HCT116 (cell line): Measurements from ENCODE around the gene LRRC61. TPM values are rescaled to one million over a fixed set of nuclear protein-coding genes. Genes with fewer than 3 reads are reported as not detected.

Experiments used
- ATAC-seq: fragments of 200-7000 bp; cut with Tn5 transposase; 2 replicates; pipeline ENCODE4 v1.9.1; 2020; ENCODE audit warnings: mild to moderate bottlenecking, moderate library complexity
- BruUV-seq: library from RNA; stranded (reverse); fragments of 400-500 nt; replicated peaks from 2 replicates; lab custom pipeline; 2021; lab: Mats Ljungman, UMichigan
- CTCF ChIA-PET: fragments of 300-600 bp; sonication (Branson Sonifier 250); formaldehyde crosslinking; loops from one replicate; lab custom pipeline; 2021; ENCODE audit warnings: antibody characterized with exemption; lab: Charles Lee
- POLR2A ChIA-PET: fragments of 300-600, 350-600 bp; sonication (Branson Sonifier 250); formaldehyde crosslinking; loops from one replicate; lab custom pipeline; 2021; ENCODE audit warnings: antibody characterized with exemption; lab: Charles Lee
- RAD21 ChIA-PET, 2 experiments: fragments of 300-600 bp; sonication (Branson Sonifier 250); formaldehyde crosslinking; loops; one replicate each; lab custom pipeline; 2023; ENCODE audit warnings: low total read pairs in 2 of 2; ENCODE audit not compliant: uncharacterized antibody in 2 of 2, unreplicated experiment in 2 of 2, low non-redundant PET in 1 of 2; lab: Charles Lee
- DNase-seq: peaks from one replicate; pipeline ENCODE4 v3.0.0-alpha.2; 2010; ENCODE audit warnings: low read depth, low spot score
- H2AFZ ChIP-seq: fragments of 200-600 bp; shearing (Covaris generic), sonication (generic); 2 replicates; pipeline ENCODE4 v1.6.1; 2017; ENCODE audit warnings: low read depth, mixed run types, mixed read lengths, antibody characterized with exemption, low read length; ENCODE audit not compliant: poor library complexity, severe bottlenecking
- H3K27ac ChIP-seq: 2 replicates; pipeline ENCODE4 v1.5.1; 2012; ENCODE audit warnings: low read depth, low read length
- H3K27me3 ChIP-seq: fragments of 200-600 bp; sonication (generic); 2 replicates; pipeline ENCODE4 v1.6.1; 2016; ENCODE audit warnings: mixed run types, low read length, mixed read lengths; ENCODE audit not compliant: insufficient read depth
- H3K36me3 ChIP-seq, 2 experiments: fragments of 200-500 bp in 1 of 2; fragments of 200-600 bp in 1 of 2; sonication (Bioruptor generic) in 1 of 2; sonication (generic) in 1 of 2; 2 replicates each; pipeline versions ENCODE4 v1.5.1 to v1.6.1; 2014 to 2016; ENCODE audit warnings: low read length in 2 of 2, inconsistent platforms in 1 of 2, mixed read lengths in 1 of 2, mixed run types in 1 of 2; ENCODE audit not compliant: insufficient read depth in 2 of 2, control insufficient read depth in 1 of 2
- H3K4me1 ChIP-seq, 2 experiments: fragments of 200-600 bp in 1 of 2; sonication (generic) in 1 of 2; 2 replicates each; pipeline versions ENCODE4 v1.5.1 to v1.6.1; 2012 to 2017; ENCODE audit warnings: low read length in 2 of 2, inconsistent platforms in 1 of 2, mild to moderate bottlenecking in 1 of 2, mixed read lengths in 1 of 2, mixed run types in 1 of 2, moderate library complexity in 1 of 2; ENCODE audit not compliant: insufficient read depth in 2 of 2, control insufficient read depth in 1 of 2
- H3K4me2 ChIP-seq: fragments of 200-600 bp; sonication (generic); 2 replicates; pipeline ENCODE4 v1.6.1; 2017; ENCODE audit warnings: mixed run types, low read length, mixed read lengths
- H3K4me3 ChIP-seq, 2 experiments: fragments of 200-600 bp in 1 of 2; sonication (generic) in 1 of 2; replicated peaks in 1 of 2; 2 replicates each; pipeline ENCODE4 v1.5.1; 2011 to 2016; ENCODE audit warnings: low read length in 2 of 2, control low read depth in 1 of 2, low read depth in 1 of 2, mild to moderate bottlenecking in 1 of 2, mixed read lengths in 1 of 2, mixed run types in 1 of 2
- H3K79me2 ChIP-seq: fragments of 200-600 bp; sonication (generic); 2 replicates; pipeline ENCODE4 v1.6.1; 2017; ENCODE audit warnings: mild to moderate bottlenecking, mixed run types, low read length, moderate library complexity, mixed read lengths; ENCODE audit not compliant: insufficient read depth
- H3K9ac ChIP-seq: fragments of 200-600 bp; sonication (generic); 2 replicates; pipeline ENCODE4 v1.6.1; 2016; ENCODE audit warnings: low read length, mixed read lengths
- H3K9me2 ChIP-seq: fragments of 200-600 bp; sonication (generic), shearing (Covaris generic); 2 replicates; pipeline ENCODE4 v1.6.1; 2017; ENCODE audit warnings: mixed run types, mild to moderate bottlenecking, moderate library complexity; ENCODE audit not compliant: insufficient read depth
- H3K9me3 ChIP-seq, 2 experiments: fragments of 200-500 bp in 1 of 2; fragments of 200-600 bp in 1 of 2; sonication (Bioruptor generic) in 1 of 2; sonication (generic) in 1 of 2; 2 replicates each; pipeline ENCODE4 v1.6.1; 2014 to 2017; ENCODE audit warnings: low read length in 2 of 2, mixed read lengths in 2 of 2, inconsistent platforms in 1 of 2, low read depth in 1 of 2, mild to moderate bottlenecking in 1 of 2, mixed run types in 1 of 2, moderate library complexity in 1 of 2; ENCODE audit not compliant: control insufficient read depth in 1 of 2, insufficient read depth in 1 of 2
- H4K20me1 ChIP-seq: fragments of 200-600 bp; sonication (generic), shearing (Covaris generic); 2 replicates; pipeline ENCODE4 v1.6.1; 2017; ENCODE audit warnings: mixed run types, mild to moderate bottlenecking, moderate library complexity; ENCODE audit not compliant: insufficient read depth
- CBX3 ChIP-seq: IDR thresholded peaks from 2 replicates; pipeline ENCODE4 v1.6.1; 2012; ENCODE audit warnings: low read depth
- CEBPB ChIP-seq: IDR thresholded peaks from 2 replicates; pipeline ENCODE4 v1.6.1; 2012; ENCODE audit warnings: low read depth
- ELF1 ChIP-seq: IDR thresholded peaks from 2 replicates; pipeline ENCODE4 v1.6.1; 2012; ENCODE audit warnings: low read depth, borderline replicate concordance
- EZH2 ChIP-seq: fragments of 200-600 bp; sonication (generic); IDR thresholded peaks from 2 replicates; pipeline ENCODE4 v1.6.1; 2017; ENCODE audit warnings: antibody characterized with exemption, mixed run types
- EZH2phosphoT487 ChIP-seq: fragments of 200-600 bp; IDR thresholded peaks from 2 replicates; pipeline ENCODE4 v1.6.1; 2018; ENCODE audit warnings: antibody characterized with exemption, borderline replicate concordance
- RAD21 ChIP-seq: IDR thresholded peaks from 2 replicates; pipeline ENCODE4 v1.6.1; 2012; ENCODE audit warnings: low read depth, mild to moderate bottlenecking
- TCF7L2 ChIP-seq: IDR thresholded peaks from 2 replicates; pipeline ENCODE4 v1.7.0; 2011; ENCODE audit warnings: borderline replicate concordance, inconsistent platforms; ENCODE audit not compliant: insufficient read depth, insufficient read length; ENCODE audit errors: extremely low read depth
- ZFX ChIP-seq: fragments of 450-650 bp; IDR thresholded peaks from 2 replicates; pipeline ENCODE4 v1.6.1; 2017
- ZNF274 ChIP-seq: fragments of 200-500 bp; sonication (Bioruptor generic); IDR thresholded peaks from 2 replicates; pipeline ENCODE4 v1.6.1; 2014; ENCODE audit warnings: mild to moderate bottlenecking, low read depth, low read length, inconsistent platforms
- intact Hi-C: fragments of 100-400 bp; cut with micrococcal nuclease; formaldehyde crosslinking; loops from 2 replicates; pipeline ENCODE4 v1.10.0; 2022
- total RNA-seq: library from RNA; stranded (reverse); gene quantifications from one replicate; pipeline ENCODE4 v1.2.1, GENCODE V29; 2021; ENCODE audit not compliant: unreplicated experiment
- TF ChIP-seq, protein P1 (sequence below): IDR thresholded peaks from 2 replicates; pipeline ENCODE4 v1.6.1; 2012
- TF ChIP-seq, protein P2 (sequence below): IDR thresholded peaks from 2 replicates; pipeline ENCODE4 v1.6.1; 2012
- TF ChIP-seq, protein P3 (sequence below): IDR thresholded peaks from 2 replicates; pipeline ENCODE4 v1.6.1; 2011; ENCODE audit warnings: mild to moderate bottlenecking, low read length, moderate library complexity; ENCODE audit not compliant: insufficient replicate concordance; ENCODE audit errors: extremely low read depth
- TF ChIP-seq, protein P4 (sequence below), 3 experiments: fragments of 200-600 bp in 1 of 3; sonication (generic) in 1 of 3; IDR thresholded peaks in 2 of 3; conservative IDR thresholded peaks in 1 of 3; 2 replicates each; pipeline ENCODE4 v1.5.1; 2012 to 2017; ENCODE audit warnings: low read depth in 2 of 3, low read length in 2 of 3, antibody characterized with exemption in 1 of 3, borderline replicate concordance in 1 of 3, control low read depth in 1 of 3, mild to moderate bottlenecking in 1 of 3, mixed read lengths in 1 of 3, mixed run types in 1 of 3, moderate library complexity in 1 of 3; ENCODE audit not compliant: insufficient read depth in 1 of 3

The LRRC61 gene
- total RNA-seq, 1 experiment from 2014 or later, result 12.0 TPM

DNA sequence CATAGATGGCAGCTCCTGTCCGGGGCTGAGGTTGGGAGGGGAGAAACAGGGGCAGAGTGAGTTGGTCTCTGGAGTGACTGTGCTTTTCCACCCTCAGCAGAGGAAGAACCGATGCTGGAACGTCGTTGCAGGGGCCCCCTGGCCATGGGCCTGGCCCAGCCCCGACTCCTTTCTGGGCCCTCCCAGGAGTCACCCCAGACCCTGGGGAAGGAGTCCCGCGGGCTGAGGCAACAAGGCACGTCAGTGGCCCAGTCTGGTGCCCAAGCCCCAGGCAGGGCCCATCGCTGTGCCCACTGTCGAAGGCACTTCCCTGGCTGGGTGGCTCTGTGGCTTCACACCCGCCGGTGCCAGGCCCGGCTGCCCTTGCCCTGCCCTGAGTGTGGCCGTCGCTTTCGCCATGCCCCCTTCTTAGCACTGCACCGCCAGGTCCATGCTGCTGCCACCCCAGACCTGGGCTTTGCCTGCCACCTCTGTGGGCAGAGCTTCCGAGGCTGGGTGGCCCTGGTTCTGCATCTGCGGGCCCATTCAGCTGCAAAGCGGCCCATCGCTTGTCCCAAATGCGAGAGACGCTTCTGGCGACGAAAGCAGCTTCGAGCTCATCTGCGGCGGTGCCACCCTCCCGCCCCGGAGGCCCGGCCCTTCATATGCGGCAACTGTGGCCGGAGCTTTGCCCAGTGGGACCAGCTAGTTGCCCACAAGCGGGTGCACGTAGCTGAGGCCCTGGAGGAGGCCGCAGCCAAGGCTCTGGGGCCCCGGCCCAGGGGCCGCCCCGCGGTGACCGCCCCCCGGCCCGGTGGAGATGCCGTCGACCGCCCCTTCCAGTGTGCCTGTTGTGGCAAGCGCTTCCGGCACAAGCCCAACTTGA lies 48.2 kb downstream of the LRRC61 start:
- Histone ChIP-seq H3K79me2 (peaks cover 44% of the 10 kb centered on the region), H2AFZ (no peak overlapping the region), H3K4me2 (no peak overlapping the region), H3K27me3 (no peaks in the 10 kb centered on the region), H3K4me3 (no peak overlapping the region), H4K20me1 (no peaks in the 10 kb centered on the region), H3K4me1 (peaks cover 13 to 24% of the 10 kb centered on the region in 2 experiments), H3K9me3 (no peaks in the 10 kb centered on the region), H3K9ac (no peak overlapping the region), H3K36me3 (peaks cover 11 to 16% of the 10 kb centered on the region in 2 experiments; a peak in 3 of 4 replicates), H3K27ac (no peak overlapping the region; the same call in 1 of the 2 replicates), H3K9me2 (no peaks in the 10 kb centered on the region)
- intact Hi-C loops, result no loop called here
- TF ChIP-seq, protein P1, sequence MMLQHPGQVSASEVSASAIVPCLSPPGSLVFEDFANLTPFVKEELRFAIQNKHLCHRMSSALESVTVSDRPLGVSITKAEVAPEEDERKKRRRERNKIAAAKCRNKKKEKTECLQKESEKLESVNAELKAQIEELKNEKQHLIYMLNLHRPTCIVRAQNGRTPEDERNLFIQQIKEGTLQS, result no peak
- no peak for TF ChIP-seq EZH2
- TF ChIP-seq, protein P2, sequence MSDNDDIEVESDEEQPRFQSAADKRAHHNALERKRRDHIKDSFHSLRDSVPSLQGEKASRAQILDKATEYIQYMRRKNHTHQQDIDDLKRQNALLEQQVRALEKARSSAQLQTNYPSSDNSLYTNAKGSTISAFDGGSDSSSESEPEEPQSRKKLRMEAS, result no peak
- no peak for TF ChIP-seq CEBPB
- TF ChIP-seq, protein P3, sequence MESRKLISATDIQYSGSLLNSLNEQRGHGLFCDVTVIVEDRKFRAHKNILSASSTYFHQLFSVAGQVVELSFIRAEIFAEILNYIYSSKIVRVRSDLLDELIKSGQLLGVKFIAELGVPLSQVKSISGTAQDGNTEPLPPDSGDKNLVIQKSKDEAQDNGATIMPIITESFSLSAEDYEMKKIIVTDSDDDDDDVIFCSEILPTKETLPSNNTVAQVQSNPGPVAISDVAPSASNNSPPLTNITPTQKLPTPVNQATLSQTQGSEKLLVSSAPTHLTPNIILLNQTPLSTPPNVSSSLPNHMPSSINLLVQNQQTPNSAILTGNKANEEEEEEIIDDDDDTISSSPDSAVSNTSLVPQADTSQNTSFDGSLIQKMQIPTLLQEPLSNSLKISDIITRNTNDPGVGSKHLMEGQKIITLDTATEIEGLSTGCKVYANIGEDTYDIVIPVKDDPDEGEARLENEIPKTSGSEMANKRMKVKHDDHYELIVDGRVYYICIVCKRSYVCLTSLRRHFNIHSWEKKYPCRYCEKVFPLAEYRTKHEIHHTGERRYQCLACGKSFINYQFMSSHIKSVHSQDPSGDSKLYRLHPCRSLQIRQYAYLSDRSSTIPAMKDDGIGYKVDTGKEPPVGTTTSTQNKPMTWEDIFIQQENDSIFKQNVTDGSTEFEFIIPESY, result no peak
- no TSS peak for BruUV-seq
- ChIA-PET RAD21 (no interaction called here), POLR2A (no interaction called here), CTCF (no interaction called here)
- DNase-seq, result no peak
- ATAC-seq, result no peak

DNA sequence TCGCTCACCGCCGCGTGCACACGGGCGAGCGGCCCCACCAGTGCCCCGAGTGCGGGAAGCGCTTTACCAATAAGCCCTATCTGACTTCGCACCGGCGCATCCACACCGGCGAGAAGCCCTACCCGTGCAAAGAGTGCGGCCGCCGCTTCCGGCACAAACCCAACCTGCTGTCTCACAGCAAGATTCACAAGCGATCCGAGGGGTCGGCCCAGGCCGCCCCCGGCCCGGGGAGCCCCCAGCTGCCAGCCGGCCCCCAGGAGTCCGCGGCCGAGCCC lies 48.8 kb downstream of the LRRC61 start:
- ATAC-seq (no peak), DNase-seq (no peak)
- BruUV-seq, result no TSS peak
- intact Hi-C loops, result no loop called here
- Histone ChIP-seq H3K9ac (no peak overlapping the region), H3K9me3 (no peaks in the 10 kb centered on the region), H3K27ac (no peak overlapping the region), H3K27me3 (no peaks in the 10 kb centered on the region), H3K4me3 (no peak overlapping the region), H3K9me2 (no peaks in the 10 kb centered on the region), H3K4me2 (no peak overlapping the region), H3K36me3 (peaks cover 11 to 16% of the 10 kb centered on the region in 2 experiments; a peak in 3 of 4 replicates), H2AFZ (no peak overlapping the region), H3K4me1 (peaks cover 13 to 24% of the 10 kb centered on the region in 2 experiments), H4K20me1 (no peaks in the 10 kb centered on the region), H3K79me2 (peaks cover 44% of the 10 kb centered on the region)
- ChIA-PET CTCF (no interaction called here), POLR2A (no interaction called here), RAD21 (no interaction called here)
- no peak for TF ChIP-seq ELF1
- TF ChIP-seq CBX3, result no peak
- TF ChIP-seq, protein P4, sequence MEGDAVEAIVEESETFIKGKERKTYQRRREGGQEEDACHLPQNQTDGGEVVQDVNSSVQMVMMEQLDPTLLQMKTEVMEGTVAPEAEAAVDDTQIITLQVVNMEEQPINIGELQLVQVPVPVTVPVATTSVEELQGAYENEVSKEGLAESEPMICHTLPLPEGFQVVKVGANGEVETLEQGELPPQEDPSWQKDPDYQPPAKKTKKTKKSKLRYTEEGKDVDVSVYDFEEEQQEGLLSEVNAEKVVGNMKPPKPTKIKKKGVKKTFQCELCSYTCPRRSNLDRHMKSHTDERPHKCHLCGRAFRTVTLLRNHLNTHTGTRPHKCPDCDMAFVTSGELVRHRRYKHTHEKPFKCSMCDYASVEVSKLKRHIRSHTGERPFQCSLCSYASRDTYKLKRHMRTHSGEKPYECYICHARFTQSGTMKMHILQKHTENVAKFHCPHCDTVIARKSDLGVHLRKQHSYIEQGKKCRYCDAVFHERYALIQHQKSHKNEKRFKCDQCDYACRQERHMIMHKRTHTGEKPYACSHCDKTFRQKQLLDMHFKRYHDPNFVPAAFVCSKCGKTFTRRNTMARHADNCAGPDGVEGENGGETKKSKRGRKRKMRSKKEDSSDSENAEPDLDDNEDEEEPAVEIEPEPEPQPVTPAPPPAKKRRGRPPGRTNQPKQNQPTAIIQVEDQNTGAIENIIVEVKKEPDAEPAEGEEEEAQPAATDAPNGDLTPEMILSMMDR (IDR thresholded peaks at IDR 0.05 in 2 of 3, conservative IDR thresholded peaks at IDR 0.05 in 1 of 3; ENCODE audit: borderline replicate concordance in 1 of 3, insufficient read depth in 1 of 3, low read depth in 2 of 3, low read length in 2 of 3), result no peak
- no peak for TF ChIP-seq TCF7L2
- no peak for TF ChIP-seq ZFX
- TF ChIP-seq EZH2phosphoT487, result no peak
- no peak for TF ChIP-seq ZNF274
- TF ChIP-seq RAD21, result no peak
